Neural progenitor cell (in vitro differentiated cells): Measurements from ENCODE around the gene ANO1. TPM values are rescaled to one million over a fixed set of nuclear protein-coding genes. Genes with fewer than 3 reads are reported as not detected.
A peak's percentile ranks its signal among the peaks of the same experiment; 100 is the strongest.

ENCODE experiments used
- DNase-seq: peaks from one replicate; pipeline ENCODE4 v3.0.0-alpha.2; 2016; ENCODE audit warnings: low spot score
- H2AFZ ChIP-seq: fragments of 200-600 bp; sonication (generic); replicated peaks from 2 replicates; pipeline ENCODE4 v1.6.1; 2016; ENCODE audit warnings: antibody characterized with exemption
- H3F3A ChIP-seq: fragments of 200-600 bp; sonication (generic); 2 replicates; pipeline ENCODE4 v1.6.1; 2016; ENCODE audit warnings: antibody characterized with exemption, low read depth
- H3K27ac ChIP-seq: fragments of 200-600 bp; sonication (generic); 2 replicates; pipeline ENCODE4 v1.5.1; 2016; ENCODE audit warnings: mild to moderate bottlenecking
- H3K27me3 ChIP-seq: fragments of 200-600 bp; sonication (generic); 2 replicates; pipeline ENCODE4 v1.6.1; 2016; ENCODE audit warnings: mild to moderate bottlenecking, moderate library complexity
- H3K36me3 ChIP-seq: fragments of 200-600 bp; sonication (generic); 2 replicates; pipeline ENCODE4 v1.5.1; 2016
- H3K4me1 ChIP-seq: fragments of 200-600 bp; sonication (generic); 2 replicates; pipeline ENCODE4 v1.6.1; 2016; ENCODE audit warnings: mixed run types
- H3K4me2 ChIP-seq: fragments of 200-600 bp; sonication (generic); 2 replicates; pipeline ENCODE4 v1.6.1; 2016
- H3K4me3 ChIP-seq: fragments of 200-600 bp; sonication (generic); 2 replicates; pipeline ENCODE4 v1.5.1; 2016
- H3K79me2 ChIP-seq: fragments of 200-600 bp; sonication (generic); 2 replicates; pipeline ENCODE4 v1.6.1; 2016; ENCODE audit warnings: low read depth
- H3K9ac ChIP-seq: fragments of 200-600 bp; sonication (generic); 2 replicates; pipeline ENCODE4 v1.6.1; 2016
- H3K9me3 ChIP-seq: fragments of 200-600 bp; sonication (generic); 2 replicates; pipeline ENCODE4 v1.5.1; 2016; ENCODE audit warnings: low read depth
- H4K20me1 ChIP-seq: fragments of 200-600 bp; sonication (generic); 2 replicates; pipeline ENCODE4 v1.6.1; 2016; ENCODE audit warnings: low read depth
- H3K27ac Mint-ChIP-seq: 3 replicates; pipeline ENCODE4 v1.8.0; 2021; ENCODE audit warnings: mixed read lengths
- H3K27me3 Mint-ChIP-seq: 2 replicates; pipeline ENCODE4 v1.8.0; 2022; ENCODE audit warnings: low read depth, mild to moderate bottlenecking, inconsistent platforms, moderate library complexity, mixed read lengths; ENCODE audit not compliant: insufficient read depth
- H3K36me3 Mint-ChIP-seq: 3 replicates; pipeline ENCODE4 v1.8.0; 2021; ENCODE audit warnings: mixed read lengths
- H3K4me1 Mint-ChIP-seq: 3 replicates; pipeline ENCODE4 v1.8.0; 2021; ENCODE audit warnings: mixed read lengths
- H3K4me3 Mint-ChIP-seq: 3 replicates; pipeline ENCODE4 v1.8.0; 2021; ENCODE audit warnings: mild to moderate bottlenecking, moderate library complexity, mixed read lengths
- H3K9me3 Mint-ChIP-seq: 3 replicates; pipeline ENCODE4 v1.8.0; 2020; ENCODE audit warnings: mixed read lengths
- CTCF ChIP-seq: fragments of 200-600 bp; sonication (generic); IDR thresholded peaks from 2 replicates; pipeline ENCODE4 v1.5.1; 2017; ENCODE audit warnings: antibody characterized with exemption, mild to moderate bottlenecking
- EZH2 ChIP-seq: fragments of 200-600 bp; sonication (generic); IDR thresholded peaks from 2 replicates; pipeline ENCODE4 v1.6.1; 2017; ENCODE audit warnings: antibody characterized with exemption, mild to moderate bottlenecking, moderate library complexity
- EZH2phosphoT487 ChIP-seq: fragments of 200-600 bp; sonication (generic); IDR thresholded peaks from 2 replicates; pipeline ENCODE4 v1.6.1; 2017; ENCODE audit warnings: antibody characterized with exemption
- total RNA-seq: library from RNA; depleted of rRNA; stranded (reverse); fragments of >200 nt; gene quantifications from 2 replicates; pipeline ENCODE4 v1.2.3, GENCODE V29; 2015; ENCODE audit warnings: low replicate concordance

The ANO1 gene
- total RNA-seq, 1 donor from 2014 or later: not detected

- Histone ChIP-seq H3K4me3 (no peak overlapping the region), H2AFZ (no peak overlapping the region), H3K4me2 (no peak overlapping the region), H3K36me3 (no peaks in the 10 kb centered on the region), H4K20me1 (no peaks in the 10 kb centered on the region), H3K4me1 (peaks cover 4% of the 10 kb centered on the region), H3K9me3 (no peaks in the 10 kb centered on the region), H3K27me3 (no peaks in the 10 kb centered on the region), H3K27ac (no peak overlapping the region), H3K79me2 (no peaks in the 10 kb centered on the region), H3K9ac (no peak overlapping the region), H3F3A (no peaks in the 10 kb centered on the region)
- H3K4me3 Mint-ChIP-seq: no peak overlapping the region
- H3K36me3 Mint-ChIP-seq: no peaks in the 10 kb centered on the region
- peaks cover 28% of the 10 kb centered on the region for H3K27me3 Mint-ChIP-seq
- H3K27ac Mint-ChIP-seq: no peak overlapping the region
- H3K4me1 Mint-ChIP-seq: peaks cover 20% of the 10 kb centered on the region
- TF ChIP-seq CTCF (no peak), EZH2phosphoT487 (no peak), EZH2 (no peak)
- no peak for DNase-seq
- no peaks in the 10 kb centered on the region for H3K9me3 Mint-ChIP-seq
Measured at GRCh38 chr11:70155386-70155785, 77.3 kb downstream of the ANO1 start.

GRCh38 chr11:70156291-70157037 lies 78.3 kb downstream of the ANO1 start:
- DNase-seq: no peak
- H4K20me1 ChIP-seq: no peaks in the 10 kb centered on the region

GRCh38 chr11:70158201-70158600 lies 80.1 kb downstream of the ANO1 start:
- Histone ChIP-seq H3K27ac (no peak overlapping the region), H3K4me2 (no peak overlapping the region), H2AFZ (no peak overlapping the region), H3K27me3 (no peaks in the 10 kb centered on the region), H3K4me3 (no peak overlapping the region), H3F3A (no peaks in the 10 kb centered on the region), H3K79me2 (no peaks in the 10 kb centered on the region), H3K9me3 (no peaks in the 10 kb centered on the region), H3K36me3 (no peaks in the 10 kb centered on the region), H3K9ac (no peak overlapping the region), H3K4me1 (peaks cover 4% of the 10 kb centered on the region), H4K20me1 (no peaks in the 10 kb centered on the region)
- TF ChIP-seq EZH2 (no peak), EZH2phosphoT487 (no peak), CTCF (peak; percentile 69)
- DNase-seq: peak; percentile 83
- H3K9me3 Mint-ChIP-seq: no peaks in the 10 kb centered on the region
- peaks cover 24% of the 10 kb centered on the region for H3K27me3 Mint-ChIP-seq
- no peaks in the 10 kb centered on the region for H3K36me3 Mint-ChIP-seq
- peaks cover 17% of the 10 kb centered on the region for H3K4me1 Mint-ChIP-seq
- H3K27ac Mint-ChIP-seq: no peak overlapping the region
- no peak overlapping the region for H3K4me3 Mint-ChIP-seq

More at GRCh38 chr11:70156291-70157037, 78.3 kb downstream of the ANO1 start:
- H3K4me1 Mint-ChIP-seq: peaks cover 11% of the 10 kb centered on the region
- peaks cover 26% of the 10 kb centered on the region for H3K27me3 Mint-ChIP-seq
- H3K4me3 ChIP-seq: no peak overlapping the region
- no peak overlapping the region for H2AFZ ChIP-seq
- no peaks in the 10 kb centered on the region for H3K9me3 Mint-ChIP-seq
- H3F3A ChIP-seq: no peaks in the 10 kb centered on the region
- H3K9me3 ChIP-seq: no peaks in the 10 kb centered on the region
- H3K27me3 ChIP-seq: no peaks in the 10 kb centered on the region
- H3K4me2 ChIP-seq: no peak overlapping the region
- H3K9ac ChIP-seq: no peak overlapping the region
- no peak for TF ChIP-seq EZH2phosphoT487
- no peaks in the 10 kb centered on the region for H3K36me3 ChIP-seq
- H3K4me3 Mint-ChIP-seq: no peak overlapping the region
- H3K4me1 ChIP-seq: no peaks in the 10 kb centered on the region
- H3K36me3 Mint-ChIP-seq: no peaks in the 10 kb centered on the region
- H3K27ac Mint-ChIP-seq: no peak overlapping the region
- H3K79me2 ChIP-seq: no peaks in the 10 kb centered on the region
- H3K27ac ChIP-seq: no peak overlapping the region

GRCh38 chr11:70158757-70159389 lies 80.8 kb downstream of the ANO1 start:
- no peak overlapping the region for H3K9ac ChIP-seq
- H3K27me3 Mint-ChIP-seq: peaks cover 24% of the 10 kb centered on the region
- peaks cover 23% of the 10 kb centered on the region for H3K4me1 Mint-ChIP-seq
- H2AFZ ChIP-seq: no peak overlapping the region
- no peaks in the 10 kb centered on the region for H3K36me3 ChIP-seq
- H3K4me2 ChIP-seq: no peak overlapping the region
- no peaks in the 10 kb centered on the region for H3K9me3 Mint-ChIP-seq
- TF ChIP-seq CTCF (no peak), EZH2 (no peak), EZH2phosphoT487 (no peak)
- no peaks in the 10 kb centered on the region for H3K9me3 ChIP-seq
- no peaks in the 10 kb centered on the region for H3F3A ChIP-seq
- H3K79me2 ChIP-seq: no peaks in the 10 kb centered on the region
- H3K4me1 ChIP-seq: peaks cover 6% of the 10 kb centered on the region
- H3K4me3 Mint-ChIP-seq: no peak overlapping the region
- H3K27ac ChIP-seq: no peak overlapping the region
- H3K27ac Mint-ChIP-seq: no peak overlapping the region
- no peaks in the 10 kb centered on the region for H4K20me1 ChIP-seq
- no peak for DNase-seq
- H3K36me3 Mint-ChIP-seq: no peaks in the 10 kb centered on the region
- H3K27me3 ChIP-seq: no peaks in the 10 kb centered on the region
- no peak overlapping the region for H3K4me3 ChIP-seq
